Measurements from ENCODE around the gene FAM117A.

DNA sequence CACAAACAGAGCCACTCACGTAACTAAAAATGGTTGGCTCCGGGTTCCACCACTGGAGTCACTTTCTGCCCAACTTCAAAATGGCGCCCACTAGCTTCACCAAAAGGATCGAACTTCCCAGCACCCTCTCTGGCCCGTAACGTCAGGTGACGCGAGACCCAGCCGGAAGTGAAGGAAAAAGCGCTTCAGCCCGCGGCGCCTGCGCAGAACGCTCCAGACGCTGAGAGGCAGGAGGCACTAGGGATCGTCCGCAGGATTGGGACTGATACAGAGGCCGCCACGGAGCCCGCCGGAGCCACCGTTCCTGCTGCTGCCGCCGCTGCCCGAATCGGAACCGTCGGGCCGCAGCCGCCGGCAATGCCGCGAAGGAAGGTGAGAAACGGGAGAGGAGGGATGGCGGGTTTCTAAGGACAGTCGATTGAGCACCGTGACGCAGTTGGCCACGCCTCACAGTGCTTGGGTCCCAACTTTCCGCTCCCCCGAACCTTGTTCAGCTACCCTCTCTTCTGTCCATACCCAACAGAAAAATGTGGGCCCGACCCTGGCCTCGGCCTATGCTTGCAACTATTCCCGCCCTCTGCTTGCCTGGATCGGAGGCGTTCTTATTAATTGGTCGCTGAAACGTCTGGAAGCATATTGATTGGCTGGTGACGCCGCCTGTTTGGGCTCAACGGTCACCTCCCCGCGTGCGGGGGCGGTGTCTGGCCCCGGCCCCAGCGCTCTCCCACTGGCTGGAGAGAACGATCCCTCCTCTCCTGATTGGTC, 24.7 kb upstream of the FAM117A start, which contains the start of gene KAT7:
- TF ChIP-seq EZH2phosphoT487 (IDR thresholded peaks at IDR 0.05; ENCODE audit: borderline replicate concordance, low read length), result no peak
- TF ChIP-seq CTCF (conservative IDR thresholded peaks at IDR 0.05; ENCODE audit: low read depth, low read length), result no peak
- TF ChIP-seq EZH2 (IDR thresholded peaks at IDR 0.05; ENCODE audit: low read length, unreplicated experiment), result no peak

Measured in PC-3 (cell line).